ENCODE results near the gene SAP25.

DNA sequence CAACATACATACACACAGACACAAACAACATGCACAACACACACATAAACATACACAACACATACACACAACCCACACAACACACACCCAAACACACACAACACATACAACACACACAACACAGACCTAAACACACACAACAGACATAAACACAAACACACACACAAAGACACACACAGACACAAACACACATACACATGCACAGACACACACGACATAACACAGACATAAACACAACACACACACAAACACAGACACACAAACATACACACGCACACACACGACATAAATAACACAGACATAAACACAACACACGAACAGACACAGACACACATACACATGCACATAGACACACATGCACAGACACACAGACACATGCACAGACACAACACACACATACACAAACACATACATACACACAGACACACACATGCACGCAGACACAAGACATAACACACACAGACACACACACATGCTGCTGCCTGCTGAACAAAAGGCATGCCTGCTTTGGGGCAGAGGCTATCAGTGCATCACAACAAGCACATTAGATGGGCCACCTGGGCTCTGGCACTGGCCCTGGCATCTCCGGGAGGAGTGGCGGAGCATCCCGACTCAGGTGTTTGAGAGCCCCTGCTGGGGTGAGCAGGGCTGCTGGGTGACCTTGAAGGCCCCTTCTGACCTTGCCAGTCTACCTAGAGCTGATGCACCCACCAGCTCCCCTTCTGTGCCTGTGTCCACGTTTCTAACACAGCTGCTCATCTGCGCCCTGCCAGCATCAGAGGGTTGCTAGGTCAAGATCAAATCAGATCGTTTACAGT lies 7.0 kb upstream of the SAP25 start:
- TF ChIP-seq EZH2 (optimal IDR thresholded peaks at IDR 0.05; ENCODE audit: low read depth, low read length) (no peak), CTCF (IDR thresholded peaks at IDR 0.05; ENCODE audit: low read length) (no peak), EZH2phosphoT487 (IDR thresholded peaks at IDR 0.05; ENCODE audit: low read length) (no peak)

Data from MM.1S (cell line).